Activated CD4-positive, alpha-beta memory T cell treated with anti-CD3 and anti-CD28 coated beads, Interleukin-2, amount 10 ng/mL, durations not matched to agents 7 days and 5 days (primary cell): ENCODE results near the gene HBEGF. TPM values are rescaled to one million over a fixed set of nuclear protein-coding genes. Genes with fewer than 3 reads are reported as not detected.

ENCODE experiments used
- CTCF ChIA-PET: fragments of 350-600 bp; sonication (Branson Sonifier 250); formaldehyde crosslinking; loops from one replicate; lab custom pipeline; 2021; ENCODE audit warnings: antibody characterized with exemption, inconsistent platforms; lab: Charles Lee
- POLR2A ChIA-PET: fragments of 350-600 bp; sonication (Branson Sonifier 250); formaldehyde crosslinking; loops from one replicate; lab custom pipeline; 2021; ENCODE audit warnings: antibody characterized with exemption; lab: Charles Lee
- DNase-seq: peaks from one replicate; pipeline ENCODE4 v3.0.0-alpha.2; 2020
- H3K27ac Mint-ChIP-seq: one replicate; pipeline ENCODE4 v1.8.0; 2021; ENCODE audit warnings: mild to moderate bottlenecking, mixed read lengths
- H3K27me3 Mint-ChIP-seq: one replicate; pipeline ENCODE4 v1.8.0; 2021; ENCODE audit warnings: mixed read lengths
- H3K36me3 Mint-ChIP-seq: one replicate; pipeline ENCODE4 v1.8.0; 2021; ENCODE audit warnings: low read depth, mixed read lengths
- H3K4me1 Mint-ChIP-seq: one replicate; pipeline ENCODE4 v1.8.0; 2021; ENCODE audit warnings: mixed read lengths
- H3K4me3 Mint-ChIP-seq: one replicate; pipeline ENCODE4 v1.8.0; 2021; ENCODE audit warnings: mild to moderate bottlenecking, mixed read lengths
- H3K9me3 Mint-ChIP-seq: one replicate; pipeline ENCODE4 v1.8.0; 2021; ENCODE audit warnings: mixed read lengths
- total RNA-seq, 2 experiments: library from RNA; stranded (reverse); gene quantifications; one replicate each; pipeline ENCODE4 v1.2.3, GENCODE V29; 2021

HBEGF gene
- total RNA-seq, 2 experiments from 2014 or later = 67.9 to 69.1 TPM

DNA sequence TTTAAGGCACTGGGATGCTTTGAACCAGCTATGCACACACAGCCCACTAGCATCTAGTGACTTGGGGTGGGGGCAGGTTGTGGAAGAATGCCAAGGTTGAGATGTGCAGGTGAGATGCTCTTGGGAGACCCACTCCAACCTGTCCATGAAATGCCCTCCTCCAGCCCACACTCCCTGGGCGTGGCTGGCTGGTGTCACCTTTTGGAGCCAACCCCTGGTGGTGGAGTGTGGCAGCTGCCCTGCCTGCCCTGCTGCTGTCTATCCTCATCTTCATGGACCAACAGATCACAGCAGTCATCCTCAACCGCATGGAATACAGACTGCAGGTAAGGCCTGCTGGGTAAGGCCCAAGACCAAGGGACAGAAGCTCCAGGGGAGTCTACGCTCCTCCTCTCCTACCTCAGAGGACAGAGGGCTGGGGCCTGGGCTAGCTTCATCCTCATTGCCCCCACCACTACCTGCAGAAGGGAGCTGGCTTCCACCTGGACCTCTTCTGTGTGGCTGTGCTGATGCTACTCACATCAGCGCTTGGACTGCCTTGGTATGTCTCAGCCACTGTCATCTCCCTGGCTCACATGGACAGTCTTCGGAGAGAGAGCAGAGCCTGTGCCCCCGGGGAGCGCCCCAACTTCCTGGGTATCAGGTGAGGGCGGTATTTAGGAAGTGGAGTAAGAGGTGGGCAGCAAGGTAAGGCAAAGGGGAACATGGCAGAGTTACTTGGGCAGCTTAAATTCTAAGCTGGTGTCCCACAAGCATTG is 21.0 kb upstream of the HBEGF start:
- DNase-seq = no peak
- no peak overlapping the region for H3K4me3 Mint-ChIP-seq
- H3K27ac Mint-ChIP-seq = no peak overlapping the region
- POLR2A ChIA-PET = interaction anchor here (1.1 to 1.8 kb wide), 2 partner anchors 34 to 323 kb away, joined by 4 to 5 read pairs; partner anchors contain the start of gene ANKHD1
- CTCF ChIA-PET = interaction anchor here (1.0 to 5.2 kb wide), 6 partner anchors 9 to 268 kb away, joined by 4 to 44 read pairs (median 6); no protein-coding TSS in a partner anchor
- H3K27me3 Mint-ChIP-seq = no peaks in the 10 kb centered on the region
- peaks cover 7% of the 10 kb centered on the region for H3K4me1 Mint-ChIP-seq
- H3K9me3 Mint-ChIP-seq = no peaks in the 10 kb centered on the region
- no peaks in the 10 kb centered on the region for H3K36me3 Mint-ChIP-seq

DNA sequence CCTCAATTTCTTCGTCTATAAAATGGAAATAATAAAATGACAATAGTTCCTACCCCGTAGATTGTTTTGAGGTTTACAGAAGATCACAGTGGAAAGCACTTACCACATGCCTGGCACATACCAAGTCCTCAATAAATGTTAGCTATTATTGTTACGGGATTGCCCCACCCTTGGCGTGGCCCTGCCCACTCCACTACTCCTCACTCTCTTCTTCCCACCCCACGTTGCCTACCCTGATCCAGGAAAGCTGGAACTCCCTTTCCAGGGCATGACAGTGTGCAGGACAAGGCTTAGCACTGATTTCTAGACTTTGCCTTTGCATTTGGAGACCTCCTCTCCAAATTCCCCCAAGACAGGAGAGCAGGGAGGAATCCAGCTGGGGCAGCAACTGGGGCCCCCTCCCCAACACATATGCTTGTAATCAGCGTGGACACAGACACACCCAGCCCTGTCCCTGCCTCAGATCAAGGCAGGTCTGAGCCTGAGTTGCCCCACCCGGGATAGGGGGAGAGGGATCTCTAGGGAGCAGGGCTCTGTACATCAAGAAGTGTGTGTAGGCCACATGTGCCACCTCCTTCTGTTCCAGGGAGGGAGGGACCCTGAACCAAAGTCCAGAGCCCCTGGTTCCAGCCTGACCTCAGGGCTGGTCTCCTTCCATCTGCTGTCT is 20.3 kb upstream of the HBEGF start:
- H3K4me1 Mint-ChIP-seq = peaks cover 7% of the 10 kb centered on the region
- H3K36me3 Mint-ChIP-seq = no peaks in the 10 kb centered on the region
- CTCF ChIA-PET = interaction anchor here (0.8 to 5.2 kb wide), 10 partner anchors 8 to 268 kb away, joined by 3 to 44 read pairs (median 5); partner anchors contain the start of gene HBEGF

DNA sequence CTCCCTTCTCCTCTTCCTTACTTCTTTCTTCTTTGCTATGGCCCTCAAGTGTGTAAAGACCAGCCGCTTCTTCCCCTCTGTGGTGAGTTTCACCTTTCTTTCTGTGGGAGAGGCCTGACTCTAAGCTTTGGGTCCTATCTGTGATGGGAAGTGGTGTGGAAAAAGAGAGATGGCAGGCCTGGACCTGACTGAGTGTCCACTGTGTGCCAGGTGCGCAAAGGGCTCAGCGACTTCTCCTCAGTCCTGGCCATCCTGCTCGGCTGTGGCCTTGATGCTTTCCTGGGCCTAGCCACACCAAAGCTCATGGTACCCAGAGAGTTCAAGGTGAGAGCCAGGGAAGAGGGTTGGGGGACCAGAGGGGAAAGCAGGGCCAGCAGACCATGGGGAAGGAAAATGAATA is 19.5 kb upstream of the HBEGF start:
- H3K4me1 Mint-ChIP-seq = peaks cover 7% of the 10 kb centered on the region
- no peak for DNase-seq
- H3K9me3 Mint-ChIP-seq = no peaks in the 10 kb centered on the region
- no peak overlapping the region for H3K4me3 Mint-ChIP-seq
- no peaks in the 10 kb centered on the region for H3K27me3 Mint-ChIP-seq
- POLR2A ChIA-PET = interaction anchor here (1.8 kb wide), 1 partner anchor 325 kb away, joined by 4 read pairs; no protein-coding TSS in a partner anchor
- H3K36me3 Mint-ChIP-seq = no peaks in the 10 kb centered on the region
- CTCF ChIA-PET = interaction anchor here (0.8 to 5.2 kb wide), 10 partner anchors 7 to 355 kb away, joined by 3 to 44 read pairs (median 5); partner anchors contain the start of gene HBEGF
- H3K27ac Mint-ChIP-seq = no peak overlapping the region

More for the DNA sequence above, 20.3 kb upstream of the HBEGF start:
- no peaks in the 10 kb centered on the region for H3K9me3 Mint-ChIP-seq
- no peak overlapping the region for H3K27ac Mint-ChIP-seq
- H3K4me3 Mint-ChIP-seq = no peak overlapping the region
- POLR2A ChIA-PET = interaction anchor here (1.1 to 1.8 kb wide), 2 partner anchors 34 to 324 kb away, joined by 4 to 5 read pairs; partner anchors contain the start of gene ANKHD1
- no peak for DNase-seq
- H3K27me3 Mint-ChIP-seq = no peaks in the 10 kb centered on the region

DNA sequence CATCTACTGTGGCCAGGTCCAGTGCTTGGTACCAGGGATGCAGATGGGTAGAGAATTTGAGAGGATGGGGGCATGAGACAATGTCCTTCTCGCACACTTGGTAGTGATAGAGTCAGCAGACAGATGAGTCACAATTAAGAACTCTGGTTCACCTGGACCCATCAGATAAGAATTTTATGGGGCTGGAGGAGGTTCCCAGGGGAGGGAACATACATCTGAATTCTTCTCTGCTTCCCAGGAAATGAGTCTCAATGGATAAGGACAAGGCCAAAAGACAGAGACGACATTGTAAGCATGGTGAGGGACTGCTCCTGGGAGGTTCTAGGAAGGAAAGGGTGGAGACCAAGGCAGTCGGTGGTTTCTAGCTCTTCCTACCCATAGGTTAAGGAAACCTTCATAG is 18.9 kb upstream of the HBEGF start:
- Mint-ChIP-seq H3K4me1 (peaks cover 7% of the 10 kb centered on the region), H3K27me3 (no peaks in the 10 kb centered on the region), H3K36me3 (no peaks in the 10 kb centered on the region), H3K9me3 (no peaks in the 10 kb centered on the region), H3K27ac (no peak overlapping the region), H3K4me3 (no peak overlapping the region)
- no peak for DNase-seq
- CTCF ChIA-PET = interaction anchor here (0.9 to 5.2 kb wide), 8 partner anchors 8 to 356 kb away, joined by 3 to 44 read pairs (median 6); no protein-coding TSS in a partner anchor
- POLR2A ChIA-PET = interaction anchor here (1.0 to 1.8 kb wide), 2 partner anchors 37 to 325 kb away, joined by 3 to 4 read pairs; no protein-coding TSS in a partner anchor

DNA sequence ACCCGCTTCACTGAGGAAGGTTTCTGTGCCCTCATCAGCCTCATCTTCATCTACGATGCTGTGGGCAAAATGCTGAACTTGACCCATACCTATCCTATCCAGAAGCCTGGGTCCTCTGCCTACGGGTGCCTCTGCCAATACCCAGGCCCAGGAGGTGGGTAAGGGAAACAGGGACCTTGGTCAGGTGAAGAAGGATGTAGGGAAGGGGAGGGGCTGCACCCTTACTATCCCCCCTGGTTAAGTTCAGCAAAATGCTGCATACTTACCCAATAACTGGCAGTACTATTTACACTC is 18.0 kb upstream of the HBEGF start:
- DNase-seq = no peak
- POLR2A ChIA-PET = interaction anchor here (1.0 kb wide), 1 partner anchor 38 kb away, joined by 3 read pairs; no protein-coding TSS in a partner anchor
- H3K9me3 Mint-ChIP-seq = no peaks in the 10 kb centered on the region

DNA sequence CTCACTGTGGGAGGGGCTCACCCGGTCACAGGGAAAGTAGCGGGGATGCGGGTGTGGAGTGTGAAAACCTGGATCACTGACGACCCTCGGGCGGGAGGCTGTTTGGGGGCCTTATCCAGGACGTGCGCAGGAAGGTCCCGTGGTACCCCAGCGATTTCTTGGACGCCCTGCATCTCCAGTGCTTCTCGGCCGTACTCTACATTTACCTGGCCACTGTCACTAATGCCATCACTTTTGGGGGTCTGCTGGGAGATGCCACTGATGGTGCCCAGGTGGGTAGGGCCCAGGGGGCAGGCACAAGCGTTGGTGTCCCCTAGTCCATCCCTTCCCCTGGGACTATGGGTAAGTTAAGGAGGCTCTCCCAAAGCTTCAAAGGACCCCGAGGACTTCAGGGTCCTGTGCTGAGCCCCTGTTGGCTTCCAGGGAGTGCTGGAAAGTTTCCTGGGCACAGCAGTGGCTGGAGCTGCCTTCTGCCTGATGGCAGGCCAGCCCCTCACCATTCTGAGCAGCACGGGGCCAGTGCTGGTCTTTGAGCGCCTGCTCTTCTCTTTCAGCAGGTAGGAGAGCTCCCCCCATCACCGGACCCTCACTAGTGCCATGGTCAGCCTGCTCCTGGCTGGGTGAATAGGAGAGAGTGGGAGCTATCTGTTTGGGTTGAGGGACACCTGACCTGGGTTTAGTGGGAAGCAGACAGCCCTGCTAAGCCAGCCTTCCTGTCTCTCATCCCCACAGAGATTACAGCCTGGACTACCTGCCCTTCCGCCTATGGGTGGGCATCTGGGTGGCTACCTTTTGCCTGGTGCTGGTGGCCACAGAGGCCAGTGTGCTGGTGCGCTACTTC is 17.4 kb upstream of the HBEGF start:
- H3K4me1 Mint-ChIP-seq = peaks cover 7% of the 10 kb centered on the region
- no peaks in the 10 kb centered on the region for H3K36me3 Mint-ChIP-seq
- no peaks in the 10 kb centered on the region for H3K27me3 Mint-ChIP-seq
- DNase-seq = no peak
- H3K27ac Mint-ChIP-seq = no peak overlapping the region
- H3K4me3 Mint-ChIP-seq = peak overlapping the region; percentile 71
- no peaks in the 10 kb centered on the region for H3K9me3 Mint-ChIP-seq
- CTCF ChIA-PET = interaction anchor here (0.7 to 5.2 kb wide), 31 partner anchors 8 to 362 kb away, joined by 3 to 44 read pairs (median 4); partner anchors contain the start of genes ANKHD1, EIF4EBP3, HBEGF and IK
- POLR2A ChIA-PET = interaction anchor here (0.8 to 1.2 kb wide), 3 partner anchors 38 to 328 kb away, joined by 3 read pairs; partner anchors contain the start of genes ANKHD1 and HARS2

More for the DNA sequence above, 18.0 kb upstream of the HBEGF start:
- Mint-ChIP-seq H3K27ac (no peak overlapping the region), H3K27me3 (no peaks in the 10 kb centered on the region), H3K4me1 (peaks cover 7% of the 10 kb centered on the region), H3K4me3 (no peak overlapping the region), H3K36me3 (no peaks in the 10 kb centered on the region)
- CTCF ChIA-PET = interaction anchor here (1.7 to 5.2 kb wide), 7 partner anchors 9 to 357 kb away, joined by 4 to 44 read pairs (median 11); partner anchors contain the start of gene ANKHD1

DNA sequence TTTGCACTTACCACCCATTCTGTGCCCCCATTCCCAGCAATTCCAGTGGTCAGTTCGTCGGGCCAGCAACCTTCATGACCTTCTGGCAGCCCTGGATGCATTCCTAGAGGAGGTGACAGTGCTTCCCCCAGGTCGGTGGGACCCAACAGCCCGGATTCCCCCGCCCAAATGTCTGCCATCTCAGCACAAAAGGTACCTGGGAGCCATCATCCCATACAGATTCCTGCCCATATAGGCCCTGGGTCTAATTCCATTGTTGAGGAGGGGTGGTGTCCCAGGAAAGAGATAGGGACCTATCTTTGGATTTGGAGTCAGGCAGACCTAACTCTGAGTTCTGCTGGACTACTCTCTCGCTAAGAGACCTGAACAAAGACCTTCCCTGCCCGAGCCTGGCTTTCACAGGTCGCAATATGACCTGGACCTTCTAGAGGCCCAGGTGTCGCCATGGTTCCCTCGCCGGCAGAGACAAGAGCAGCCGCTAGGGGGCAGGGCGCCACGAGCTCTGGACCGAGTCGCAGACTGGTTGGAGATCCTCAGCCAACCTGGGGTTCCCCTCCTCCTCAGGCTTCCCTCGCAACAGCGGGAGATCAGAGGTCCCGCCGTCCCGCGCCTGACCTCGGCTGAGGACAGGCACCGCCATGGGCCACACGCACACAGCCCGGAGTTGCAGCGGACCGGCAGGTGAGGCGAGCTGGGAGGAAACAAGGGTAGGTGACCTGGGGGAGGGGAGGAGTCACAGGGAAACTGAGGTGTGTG is 16.6 kb upstream of the HBEGF start:
- no peak overlapping the region for H3K27ac Mint-ChIP-seq
- peak overlapping the region; percentile 71 for H3K4me3 Mint-ChIP-seq
- H3K27me3 Mint-ChIP-seq = peaks cover 3% of the 10 kb centered on the region
- H3K9me3 Mint-ChIP-seq = no peaks in the 10 kb centered on the region
- CTCF ChIA-PET = interaction anchor here (0.7 to 5.2 kb wide), 31 partner anchors 8 to 363 kb away, joined by 3 to 44 read pairs (median 4); partner anchors contain the start of genes ANKHD1, EIF4EBP3, HBEGF and IK
- DNase-seq = peak; percentile 87
- POLR2A ChIA-PET = interaction anchor here (0.8 to 1.2 kb wide), 3 partner anchors 38 to 329 kb away, joined by 3 read pairs; partner anchors contain the start of genes ANKHD1 and HARS2
- H3K4me1 Mint-ChIP-seq = peaks cover 12% of the 10 kb centered on the region
- no peaks in the 10 kb centered on the region for H3K36me3 Mint-ChIP-seq

DNA sequence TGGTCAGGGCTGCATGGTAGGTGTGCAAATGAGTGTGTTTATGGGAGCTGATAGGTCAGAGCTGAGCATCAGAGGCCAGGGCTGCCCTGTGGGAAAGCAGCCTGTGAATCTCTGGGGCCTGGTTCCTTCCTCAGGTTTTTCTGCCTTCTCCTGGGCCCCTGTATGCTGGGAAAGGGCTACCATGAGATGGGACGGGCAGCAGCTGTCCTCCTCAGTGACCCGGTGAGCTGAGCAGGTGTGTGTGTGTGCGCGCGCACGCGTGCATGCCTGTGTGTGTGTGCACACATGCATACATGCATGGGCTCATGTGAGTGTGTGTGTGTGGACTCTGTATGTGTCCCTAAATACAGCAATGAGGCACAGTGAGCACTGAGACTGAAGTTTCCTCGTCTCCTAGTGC is 15.9 kb upstream of the HBEGF start:
- H3K9me3 Mint-ChIP-seq = no peaks in the 10 kb centered on the region
- POLR2A ChIA-PET = no interaction called here

DNA sequence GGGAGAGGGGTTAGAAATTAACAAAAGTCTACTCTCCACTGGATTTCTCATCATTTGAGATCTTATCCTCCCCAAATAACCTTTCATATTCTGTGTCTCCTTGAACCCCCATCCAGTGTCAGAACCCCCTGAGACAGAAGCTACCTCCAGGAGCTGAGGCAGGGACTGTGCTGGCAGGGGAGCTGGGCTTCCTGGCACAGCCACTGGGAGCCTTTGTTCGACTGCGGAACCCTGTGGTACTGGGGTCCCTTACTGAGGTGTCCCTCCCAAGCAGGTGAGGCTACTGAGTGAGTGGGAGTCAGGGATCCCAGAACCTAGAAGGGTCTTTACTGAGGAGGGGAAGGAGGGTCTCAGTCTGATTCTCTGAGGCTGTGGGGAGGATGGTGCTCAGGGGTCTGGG is 15.5 kb upstream of the HBEGF start:
- DNase-seq = no peak
- POLR2A ChIA-PET = no interaction called here
- no peaks in the 10 kb centered on the region for H3K9me3 Mint-ChIP-seq
- H3K4me1 Mint-ChIP-seq = peaks cover 23% of the 10 kb centered on the region
- H3K36me3 Mint-ChIP-seq = no peaks in the 10 kb centered on the region
- no peak overlapping the region for H3K4me3 Mint-ChIP-seq
- H3K27ac Mint-ChIP-seq = no peak overlapping the region
- H3K27me3 Mint-ChIP-seq = peaks cover 5% of the 10 kb centered on the region
- CTCF ChIA-PET = interaction anchor here (0.8 to 2.5 kb wide), 4 partner anchors 10 to 273 kb away, joined by 3 to 12 read pairs (median 6); no protein-coding TSS in a partner anchor

More for the DNA sequence above, 15.9 kb upstream of the HBEGF start:
- peaks cover 19% of the 10 kb centered on the region for H3K4me1 Mint-ChIP-seq
- H3K36me3 Mint-ChIP-seq = no peaks in the 10 kb centered on the region
- no peak for DNase-seq
- H3K4me3 Mint-ChIP-seq = no peak overlapping the region
- H3K27ac Mint-ChIP-seq = no peak overlapping the region
- CTCF ChIA-PET = interaction anchor here (0.8 to 2.5 kb wide), 4 partner anchors 10 to 273 kb away, joined by 3 to 12 read pairs (median 6); no protein-coding TSS in a partner anchor
- H3K27me3 Mint-ChIP-seq = peaks cover 5% of the 10 kb centered on the region

DNA sequence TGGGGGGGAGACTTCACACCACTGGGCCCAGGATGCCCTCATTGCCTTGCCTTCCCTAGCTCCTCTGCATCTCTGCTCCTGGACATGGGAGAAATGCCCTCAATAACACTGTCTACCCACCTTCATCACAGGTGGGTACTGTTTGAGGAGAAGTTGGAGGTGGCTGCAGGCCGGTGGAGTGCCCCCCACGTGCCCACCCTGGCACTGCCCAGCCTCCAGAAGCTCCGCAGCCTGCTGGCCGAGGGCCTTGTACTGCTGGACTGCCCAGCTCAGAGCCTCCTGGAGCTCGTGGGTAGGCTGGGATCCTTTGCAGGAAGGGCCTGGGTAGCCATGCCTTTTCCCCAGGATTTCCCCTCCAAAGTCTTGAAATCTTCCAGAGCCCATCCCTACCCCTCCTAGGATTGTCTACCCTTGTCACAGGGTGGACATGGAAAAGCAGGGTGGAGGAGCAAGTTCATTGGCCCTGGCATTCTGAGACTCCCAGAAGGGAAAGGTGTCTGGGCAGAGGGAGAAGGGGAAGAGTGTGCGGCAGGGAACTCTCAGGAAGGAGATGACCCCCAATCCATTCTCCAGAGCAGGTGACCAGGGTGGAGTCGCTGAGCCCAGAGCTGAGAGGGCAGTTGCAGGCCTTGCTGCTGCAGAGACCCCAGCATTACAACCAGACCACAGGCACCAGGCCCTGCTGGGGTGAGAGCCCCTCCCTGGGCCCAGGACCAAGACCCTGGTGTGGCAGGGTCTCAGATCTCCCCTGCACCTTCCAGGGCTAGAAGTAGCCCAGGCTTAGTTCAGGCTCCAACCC is 14.5 kb upstream of the HBEGF start:
- H3K27ac Mint-ChIP-seq = no peak overlapping the region
- CTCF ChIA-PET = interaction anchor here (0.7 to 3.7 kb wide), 6 partner anchors 9 to 359 kb away, joined by 4 to 69 read pairs (median 10); no protein-coding TSS in a partner anchor
- no peak for DNase-seq
- peaks cover 5% of the 10 kb centered on the region for H3K27me3 Mint-ChIP-seq
- H3K4me1 Mint-ChIP-seq = peaks cover 28% of the 10 kb centered on the region
- no peak overlapping the region for H3K4me3 Mint-ChIP-seq
- H3K36me3 Mint-ChIP-seq = no peaks in the 10 kb centered on the region
- no peaks in the 10 kb centered on the region for H3K9me3 Mint-ChIP-seq
- POLR2A ChIA-PET = interaction anchor here (0.8 kb wide), 1 partner anchor 359 kb away, joined by 3 read pairs; no protein-coding TSS in a partner anchor
